ENCODE data around the gene GRIN1.
"Not testable (repeated sequence)": the region's sequence is repeated elsewhere in the genome, so short reads cannot be mapped to it uniquely, and the experiment has no call there.

GRIN1 gene

GRCh38 chr9:137110911-137111787 is 27.8 kb upstream of the GRIN1 start:
- in situ Hi-C loops (cut with HindIII; ENCODE audit: low pct_ligation_motif_present, low pct_unique_long_range_greater_than_20kb, low sequenced_read_pairs): no loop called here

GRCh38 chr9:137111788-137112563 is 27.0 kb upstream of the GRIN1 start:
- in situ Hi-C loops (cut with HindIII; ENCODE audit: low pct_ligation_motif_present, low pct_unique_long_range_greater_than_20kb, low sequenced_read_pairs): no loop called here

More at GRCh38 chr9:137110911-137111787, 27.8 kb upstream of the GRIN1 start:
- no peak for DNase-seq

GRCh38 chr9:137112564-137113384 is 26.2 kb upstream of the GRIN1 start:
- in situ Hi-C loops (cut with HindIII; ENCODE audit: low pct_ligation_motif_present, low pct_unique_long_range_greater_than_20kb, low sequenced_read_pairs): no loop called here
- no peak for DNase-seq

More at GRCh38 chr9:137111788-137112563, 27.0 kb upstream of the GRIN1 start:
- DNase-seq: no peak

DNA sequence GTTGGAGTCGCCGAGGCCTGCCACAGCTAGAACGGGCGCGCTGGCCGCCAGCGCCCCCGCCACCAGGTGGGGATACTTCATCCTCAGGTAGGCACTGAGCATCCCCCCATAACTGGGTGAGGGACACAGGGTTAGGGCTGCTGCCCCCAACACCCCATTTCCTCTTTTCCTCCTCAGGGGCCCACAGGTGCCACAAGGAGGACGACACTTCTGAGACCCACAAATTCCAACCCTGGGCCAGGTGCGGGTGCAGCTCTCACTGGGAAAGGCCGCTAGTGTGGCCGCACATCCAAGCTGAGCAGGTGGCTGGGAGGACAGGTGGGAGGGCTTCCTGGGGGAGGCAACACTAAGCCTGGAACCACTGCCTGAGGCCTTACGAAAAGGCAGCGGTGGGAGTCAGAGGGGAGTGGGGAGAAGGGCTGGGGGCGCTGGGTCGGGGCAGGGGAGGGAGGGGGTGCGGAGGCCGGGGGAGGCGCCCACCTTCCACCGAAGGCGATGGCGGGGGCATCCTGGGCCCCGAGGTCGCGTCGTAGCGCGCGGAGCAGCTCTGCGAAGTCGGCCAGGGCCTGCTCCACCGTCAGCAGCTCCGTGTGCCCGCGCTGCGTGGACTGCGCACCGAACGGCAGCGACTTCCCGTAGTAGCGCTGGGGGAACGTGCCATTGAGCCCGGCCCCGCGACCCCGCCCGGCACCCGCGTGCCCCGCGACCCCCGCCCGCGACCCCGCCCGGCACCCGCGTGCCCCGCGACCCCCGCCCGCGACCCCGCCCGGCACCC is 25.4 kb upstream of the GRIN1 start:
- DNase-seq: no peak
- in situ Hi-C loops (cut with HindIII; ENCODE audit: low pct_ligation_motif_present, low pct_unique_long_range_greater_than_20kb, low sequenced_read_pairs): no loop called here

DNA sequence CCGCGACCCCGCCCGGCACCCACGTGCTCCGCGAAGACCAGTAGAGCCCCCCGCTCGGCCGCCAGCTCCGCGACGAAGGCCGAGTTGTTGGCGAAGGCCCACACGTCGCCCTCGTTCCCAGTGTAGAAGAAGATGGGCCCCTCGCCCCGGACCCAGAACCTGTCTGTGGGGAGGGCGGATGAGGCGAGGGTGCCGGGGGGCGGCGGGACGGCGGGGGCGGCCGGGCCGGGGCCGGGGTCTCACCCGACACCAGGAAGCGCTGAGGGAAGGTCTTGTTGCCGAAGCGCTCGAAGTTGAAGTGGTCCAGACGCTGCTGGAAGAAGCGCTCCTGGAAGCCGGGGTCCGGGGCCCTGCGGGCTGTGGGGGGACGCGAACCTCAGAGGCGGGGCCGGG is 24.7 kb upstream of the GRIN1 start:
- no peak for DNase-seq
- in situ Hi-C loops (cut with HindIII; ENCODE audit: low pct_ligation_motif_present, low pct_unique_long_range_greater_than_20kb, low sequenced_read_pairs): no loop called here

- in situ Hi-C loops (cut with HindIII; ENCODE audit: low pct_ligation_motif_present, low pct_unique_long_range_greater_than_20kb, low sequenced_read_pairs): no loop called here
- DNase-seq: peak; percentile 49
These were observed 24.2 kb upstream of the GRIN1 start, which contains the start of gene DPP7 for GRCh38 chr9:137114613-137115393. DPP7 (minus strand) TSS chr9:137114733; CDS start chr9:137114713, 20 bp downstream.

DNA sequence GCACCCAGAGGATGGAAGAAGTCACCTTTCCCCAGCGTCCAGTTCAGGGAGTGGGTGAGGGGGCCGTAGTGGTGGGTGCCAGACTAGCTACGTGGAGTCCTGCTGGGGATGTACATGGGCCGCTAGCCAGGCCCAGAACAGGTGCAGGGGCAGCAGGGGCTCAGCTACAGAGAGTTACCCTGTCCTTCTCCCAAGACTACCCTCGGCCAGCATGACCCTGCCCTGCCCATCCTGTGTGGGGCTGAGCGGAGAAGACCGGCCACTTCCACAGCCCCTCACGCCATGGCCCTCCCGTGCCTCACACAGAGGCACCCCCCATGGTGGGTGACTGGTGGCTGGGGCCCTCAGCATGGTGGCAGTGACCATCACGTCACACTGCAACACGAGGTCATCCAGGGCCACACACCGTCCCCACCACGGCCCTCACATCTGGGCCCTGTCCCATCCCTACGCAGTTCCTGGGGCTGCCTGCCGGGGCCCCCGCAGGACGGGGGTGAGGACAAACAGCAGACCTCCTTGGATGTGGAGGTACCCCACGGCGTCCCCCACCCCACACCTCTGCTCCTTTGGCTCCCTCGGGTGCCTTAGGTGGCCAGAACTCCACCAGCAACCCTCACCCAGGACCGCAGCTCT is 23.4 kb upstream of the GRIN1 start:
- DNase-seq: no peak
- in situ Hi-C loops (cut with HindIII; ENCODE audit: low pct_ligation_motif_present, low pct_unique_long_range_greater_than_20kb, low sequenced_read_pairs): no loop called here

GRCh38 chr9:137116027-137116507 is 22.9 kb upstream of the GRIN1 start:
- in situ Hi-C loops (cut with HindIII; ENCODE audit: low pct_ligation_motif_present, low pct_unique_long_range_greater_than_20kb, low sequenced_read_pairs): no loop called here
- DNase-seq: no peak

DNA sequence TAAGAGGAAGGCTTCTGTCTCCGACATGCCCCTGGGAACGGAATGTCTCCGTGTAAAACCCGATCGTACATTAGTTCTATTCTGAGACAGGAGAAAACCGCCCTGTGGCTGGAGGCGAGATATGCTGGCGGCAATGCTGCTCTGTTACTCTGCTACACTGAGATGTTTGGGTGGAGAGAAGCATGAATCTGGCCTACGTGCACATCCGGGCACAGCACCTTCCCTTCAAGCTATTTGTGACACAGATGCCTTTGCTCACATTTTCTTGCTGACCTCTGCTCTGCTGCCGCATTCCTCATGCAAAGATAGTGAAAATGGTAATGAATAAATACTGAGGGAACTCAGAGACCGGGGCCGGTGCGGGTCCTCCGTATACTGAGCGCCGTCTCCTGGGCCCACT is 22.2 kb upstream of the GRIN1 start:
- DNase-seq: no peak
- in situ Hi-C loops (cut with HindIII; ENCODE audit: low pct_ligation_motif_present, low pct_unique_long_range_greater_than_20kb, low sequenced_read_pairs): no loop called here

DNA sequence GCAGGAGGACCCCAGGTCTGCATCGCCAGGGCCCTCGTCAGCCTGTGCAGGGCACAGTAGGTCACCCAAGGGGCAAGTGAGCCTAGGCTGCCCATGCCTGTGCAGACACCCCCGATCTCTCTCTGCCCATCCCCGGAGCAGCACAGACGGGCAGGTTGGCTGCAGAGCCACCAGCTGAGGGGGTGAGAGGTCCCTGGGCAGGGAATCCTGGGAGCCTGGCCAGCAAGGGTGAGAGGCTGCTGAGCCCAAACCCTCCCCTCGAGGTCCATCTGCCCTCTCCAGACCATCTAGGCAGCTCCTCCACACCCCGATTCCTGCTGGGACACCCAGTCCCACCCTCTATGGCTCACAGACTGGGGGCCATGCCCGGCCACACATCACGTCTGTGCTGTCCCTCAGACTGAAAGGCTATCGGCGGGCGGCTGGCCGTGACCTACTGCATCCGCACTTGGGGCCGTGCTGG is 21.7 kb upstream of the GRIN1 start:
- in situ Hi-C loops (cut with HindIII; ENCODE audit: low pct_ligation_motif_present, low pct_unique_long_range_greater_than_20kb, low sequenced_read_pairs): no loop called here
- no peak for DNase-seq

DNA sequence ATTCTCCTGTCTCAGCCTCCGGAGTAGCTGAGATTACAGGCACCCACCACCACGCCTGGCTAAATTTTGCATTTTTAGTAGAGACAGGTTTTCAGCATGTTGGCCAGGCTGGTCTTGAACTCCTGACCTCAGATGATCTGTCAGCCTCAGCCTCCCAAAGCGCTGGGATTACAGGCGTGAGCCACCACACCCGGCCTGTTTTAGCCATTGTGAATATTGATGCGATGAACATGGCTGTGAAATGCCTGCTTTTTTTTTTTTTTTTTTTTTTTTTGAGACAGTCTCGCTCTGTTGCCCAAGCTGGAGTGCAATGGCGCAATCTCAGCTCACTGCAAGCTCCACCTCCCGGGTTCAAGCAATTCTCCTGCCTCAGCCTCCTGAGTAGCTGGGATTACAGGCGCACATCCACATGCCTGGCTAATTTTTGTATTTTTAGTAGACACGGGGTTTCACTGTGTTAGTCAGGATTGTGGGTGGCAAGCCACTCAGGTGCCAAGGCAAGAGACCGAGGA is 20.8 kb upstream of the GRIN1 start:
- in situ Hi-C loops (cut with HindIII; ENCODE audit: low pct_ligation_motif_present, low pct_unique_long_range_greater_than_20kb, low sequenced_read_pairs): not testable (repeated sequence)

GRCh38 chr9:137121927-137122795 is 16.8 kb upstream of the GRIN1 start:
- DNase-seq; in situ Hi-C loops (cut with HindIII; ENCODE audit: low pct_ligation_motif_present, low pct_unique_long_range_greater_than_20kb, low sequenced_read_pairs): not testable (repeated sequence)

More for the DNA sequence above, 20.8 kb upstream of the GRIN1 start:
- not testable (repeated sequence) for DNase-seq

- DNase-seq; in situ Hi-C loops (cut with HindIII; ENCODE audit: low pct_ligation_motif_present, low pct_unique_long_range_greater_than_20kb, low sequenced_read_pairs): not testable (repeated sequence)
These were observed 16.0 kb upstream of the GRIN1 start for GRCh38 chr9:137122796-137123467.

DNA sequence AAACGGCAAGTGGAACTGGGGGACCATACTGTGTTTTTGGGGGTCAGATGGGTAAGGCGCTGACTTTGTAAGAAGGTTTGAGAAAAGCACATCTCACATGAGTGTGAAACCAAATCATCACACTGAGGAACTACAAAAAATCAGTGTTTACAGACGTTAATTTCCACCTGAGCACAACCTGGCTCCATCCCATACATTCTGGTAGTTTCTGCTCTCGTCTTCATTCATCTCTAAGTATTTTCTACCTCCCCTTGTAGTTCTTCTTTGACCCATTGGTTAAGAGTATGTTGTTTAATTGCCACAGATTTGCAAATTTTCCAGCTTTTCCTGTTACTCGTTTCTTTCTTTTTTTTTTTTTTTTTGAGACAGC is 15.5 kb upstream of the GRIN1 start:
- DNase-seq: no peak
- in situ Hi-C loops (cut with HindIII; ENCODE audit: low pct_ligation_motif_present, low pct_unique_long_range_greater_than_20kb, low sequenced_read_pairs): no loop called here

DNA sequence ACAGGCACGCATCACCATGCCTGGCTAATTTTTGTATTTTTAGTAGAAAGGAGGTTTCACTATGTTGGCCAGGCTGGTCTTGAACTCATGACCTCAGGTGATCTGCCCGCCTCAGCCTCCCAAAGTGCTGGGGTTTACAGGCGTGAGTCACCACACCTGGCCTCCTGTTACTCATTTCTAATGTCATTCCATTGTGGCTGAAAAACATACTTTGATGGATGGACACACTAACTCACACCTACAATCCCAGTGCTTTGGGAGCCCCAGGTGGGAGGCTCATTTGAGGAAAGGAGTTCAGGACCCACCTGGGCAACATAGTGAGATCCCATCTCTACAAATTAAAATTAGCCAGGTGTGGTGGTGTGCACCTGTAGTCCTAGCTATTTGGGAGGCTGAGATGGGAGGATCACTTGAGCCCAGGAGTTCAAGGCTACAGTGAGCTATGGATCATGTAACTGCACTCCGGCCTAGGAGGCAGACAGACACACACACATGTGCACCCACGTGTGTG is 14.9 kb upstream of the GRIN1 start:
- DNase-seq; in situ Hi-C loops (cut with HindIII; ENCODE audit: low pct_ligation_motif_present, low pct_unique_long_range_greater_than_20kb, low sequenced_read_pairs): not testable (repeated sequence)
